SW 1271 (cell line): Measurements from ENCODE around the gene SLC6A18.

ENCODE experiments used
- DNase-seq, 2 experiments: peaks; one replicate each; lab custom pipeline; 2025; lab: John Stamatoyannopoulos, UW

SLC6A18 gene

GRCh38 chr5:1293416-1294205, 68.4 kb downstream of the SLC6A18 start:
- no peak for DNase-seq

GRCh38 chr5:1294206-1294834, 69.1 kb downstream of the SLC6A18 start:
- DNase-seq = no peak

GRCh38 chr5:1294835-1295649, 69.9 kb downstream of the SLC6A18 start, which contains the start of gene TERT:
Gene TERT, minus strand, starts transcription at chr5:1295068. Its CDS starts 79 bp downstream, at chr5:1294989.
- peak in 1 of 2 experiments; percentile 36 for DNase-seq

GRCh38 chr5:1295650-1296037, 70.5 kb downstream of the SLC6A18 start:
- no peak for DNase-seq
